NCI-H82 (cell line): ENCODE data around the gene CELSR1.
"Not testable (repeated sequence)": the region's sequence is repeated elsewhere in the genome, so short reads cannot be mapped to it uniquely, and the experiment has no call there.

Experiments
- DNase-seq: peaks from one replicate; lab custom pipeline; 2025; lab: John Stamatoyannopoulos, UW

CELSR1 gene

GRCh38 chr22:46532416-46532815, 5.0 kb downstream of the CELSR1 start:
- DNase-seq: no peak

GRCh38 chr22:46531581-46532175, 5.7 kb downstream of the CELSR1 start:
- no peak for DNase-seq

- DNase-seq: no peak
These were observed 9.3 kb downstream of the CELSR1 start for GRCh38 chr22:46528121-46528610.

- DNase-seq: no peak
These were observed 11.1 kb downstream of the CELSR1 start for GRCh38 chr22:46526244-46526839.

- no peak for DNase-seq
These were observed 11.8 kb downstream of the CELSR1 start for GRCh38 chr22:46525389-46526243.

- DNase-seq: no peak
These were observed 13.1 kb downstream of the CELSR1 start for GRCh38 chr22:46524203-46524740.

GRCh38 chr22:46522797-46523196, 14.6 kb downstream of the CELSR1 start:
- DNase-seq: no peak

GRCh38 chr22:46521994-46522393, 15.4 kb downstream of the CELSR1 start:
- DNase-seq: no peak

GRCh38 chr22:46520880-46521279, 16.5 kb downstream of the CELSR1 start:
- no peak for DNase-seq

- no peak for DNase-seq
These were observed 18.0 kb downstream of the CELSR1 start for GRCh38 chr22:46519377-46519776.

- DNase-seq: no peak
These were observed 18.7 kb downstream of the CELSR1 start for GRCh38 chr22:46518542-46519325.

- DNase-seq: no peak
These were observed 19.4 kb downstream of the CELSR1 start for GRCh38 chr22:46518038-46518437.

- DNase-seq: no peak
These were observed 20.1 kb downstream of the CELSR1 start for GRCh38 chr22:46517255-46517761.

- DNase-seq: no peak
These were observed 20.8 kb downstream of the CELSR1 start for GRCh38 chr22:46516638-46517037.

GRCh38 chr22:46516112-46516487, 21.3 kb downstream of the CELSR1 start:
- DNase-seq: not testable (repeated sequence)

GRCh38 chr22:46515208-46516111, 22.0 kb downstream of the CELSR1 start:
- DNase-seq: no peak

GRCh38 chr22:46514592-46515207, 22.7 kb downstream of the CELSR1 start:
- no peak for DNase-seq

- no peak for DNase-seq
These were observed 23.4 kb downstream of the CELSR1 start for GRCh38 chr22:46513908-46514550.

GRCh38 chr22:46512683-46513082, 24.7 kb downstream of the CELSR1 start:
- DNase-seq: no peak

GRCh38 chr22:46512039-46512370, 25.4 kb downstream of the CELSR1 start:
- no peak for DNase-seq
